MM.1S (cell line): ENCODE measurements around the gene OSBPL2.

Experiments
- DNase-seq: peaks from one replicate; pipeline ENCODE4 v3.0.0-alpha.2; 2015
- H2AFZ ChIP-seq: fragments of 300-600 bp; sonication (generic); 2 replicates; pipeline ENCODE4 v1.6.0; 2016; ENCODE audit warnings: antibody characterized with exemption, low read length
- H3F3A ChIP-seq: fragments of 300-600 bp; sonication (generic); 2 replicates; pipeline ENCODE4 v1.6.1; 2016; ENCODE audit warnings: mild to moderate bottlenecking, antibody characterized with exemption, low read length, moderate library complexity, mixed read lengths; ENCODE audit not compliant: insufficient read depth
- H3K27ac ChIP-seq: fragments of 300-600 bp; sonication (generic); 2 replicates; pipeline ENCODE4 v1.5.1; 2016; ENCODE audit warnings: mild to moderate bottlenecking, low read length
- H3K27me3 ChIP-seq: fragments of 300-600 bp; sonication (generic); replicated peaks from 2 replicates; pipeline ENCODE4 v1.6.0; 2016; ENCODE audit warnings: low read length; ENCODE audit not compliant: insufficient read depth
- H3K36me3 ChIP-seq: fragments of 300-600 bp; sonication (generic); replicated peaks from 2 replicates; pipeline ENCODE4 v1.6.1; 2016; ENCODE audit warnings: mild to moderate bottlenecking, low read length, mixed read lengths; ENCODE audit not compliant: insufficient read depth
- H3K4me1 ChIP-seq: fragments of 300-600 bp; sonication (generic); 2 replicates; pipeline ENCODE4 v1.6.1; 2016; ENCODE audit warnings: low read length, mixed read lengths
- H3K4me2 ChIP-seq: fragments of 300-600 bp; sonication (generic); 2 replicates; pipeline ENCODE4 v1.6.0; 2016; ENCODE audit warnings: low read depth, low read length
- H3K4me3 ChIP-seq: fragments of 300-600 bp; sonication (generic); 2 replicates; pipeline ENCODE4 v1.5.1; 2016; ENCODE audit warnings: low read length, mixed read lengths
- H3K79me2 ChIP-seq: fragments of 300-600 bp; sonication (generic); 2 replicates; pipeline ENCODE4 v1.6.1; 2016; ENCODE audit warnings: mixed run types, low read length, mixed read lengths
- H3K9ac ChIP-seq: fragments of 300-600 bp; sonication (generic); 2 replicates; pipeline ENCODE4 v1.6.1; 2016; ENCODE audit warnings: low read length, mixed read lengths
- H3K9me2 ChIP-seq: fragments of 300-600 bp; sonication (generic); replicated peaks from 2 replicates; pipeline ENCODE4 v1.6.1; 2016; ENCODE audit warnings: mild to moderate bottlenecking, low read length, mixed read lengths; ENCODE audit not compliant: insufficient read depth
- H3K9me3 ChIP-seq: fragments of 300-600 bp; sonication (generic); replicated peaks from 2 replicates; pipeline ENCODE4 v1.6.1; 2016; ENCODE audit warnings: mild to moderate bottlenecking, low read length, mixed read lengths; ENCODE audit not compliant: insufficient read depth
- H4K20me1 ChIP-seq: fragments of 300-600 bp; sonication (generic); 2 replicates; pipeline ENCODE4 v1.6.1; 2016; ENCODE audit warnings: mild to moderate bottlenecking, low read length, moderate library complexity, mixed read lengths; ENCODE audit not compliant: insufficient read depth
- EZH2 ChIP-seq: fragments of 300-600 bp; sonication (generic); optimal IDR thresholded peaks from 2 replicates; pipeline ENCODE3; 2017; ENCODE audit warnings: low read depth, mild to moderate bottlenecking, antibody characterized with exemption, low read length, mixed read lengths
- EZH2phosphoT487 ChIP-seq: fragments of 300-600 bp; sonication (generic); IDR thresholded peaks from 2 replicates; pipeline ENCODE4 v1.6.1; 2018; ENCODE audit warnings: antibody characterized with exemption, low read length
- TF ChIP-seq, protein P1 (sequence below): fragments of 300-600 bp; sonication (generic); IDR thresholded peaks from 2 replicates; pipeline ENCODE4 v1.5.1; 2016; ENCODE audit warnings: antibody characterized with exemption, low read length, mixed read lengths

The OSBPL2 gene

GRCh38 chr20:62282103-62282502, 43.8 kb downstream of the OSBPL2 start:
- TF ChIP-seq, protein P1, sequence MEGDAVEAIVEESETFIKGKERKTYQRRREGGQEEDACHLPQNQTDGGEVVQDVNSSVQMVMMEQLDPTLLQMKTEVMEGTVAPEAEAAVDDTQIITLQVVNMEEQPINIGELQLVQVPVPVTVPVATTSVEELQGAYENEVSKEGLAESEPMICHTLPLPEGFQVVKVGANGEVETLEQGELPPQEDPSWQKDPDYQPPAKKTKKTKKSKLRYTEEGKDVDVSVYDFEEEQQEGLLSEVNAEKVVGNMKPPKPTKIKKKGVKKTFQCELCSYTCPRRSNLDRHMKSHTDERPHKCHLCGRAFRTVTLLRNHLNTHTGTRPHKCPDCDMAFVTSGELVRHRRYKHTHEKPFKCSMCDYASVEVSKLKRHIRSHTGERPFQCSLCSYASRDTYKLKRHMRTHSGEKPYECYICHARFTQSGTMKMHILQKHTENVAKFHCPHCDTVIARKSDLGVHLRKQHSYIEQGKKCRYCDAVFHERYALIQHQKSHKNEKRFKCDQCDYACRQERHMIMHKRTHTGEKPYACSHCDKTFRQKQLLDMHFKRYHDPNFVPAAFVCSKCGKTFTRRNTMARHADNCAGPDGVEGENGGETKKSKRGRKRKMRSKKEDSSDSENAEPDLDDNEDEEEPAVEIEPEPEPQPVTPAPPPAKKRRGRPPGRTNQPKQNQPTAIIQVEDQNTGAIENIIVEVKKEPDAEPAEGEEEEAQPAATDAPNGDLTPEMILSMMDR = no peak
- TF ChIP-seq EZH2phosphoT487 (no peak), EZH2 (no peak)
- Histone ChIP-seq H4K20me1 (no peaks in the 10 kb centered on the region), H3F3A (no peaks in the 10 kb centered on the region), H3K27me3 (no peaks in the 10 kb centered on the region), H3K36me3 (no peaks in the 10 kb centered on the region), H3K4me3 (no peak overlapping the region), H2AFZ (no peak overlapping the region), H3K4me1 (no peaks in the 10 kb centered on the region), H3K9me3 (no peaks in the 10 kb centered on the region), H3K79me2 (no peaks in the 10 kb centered on the region), H3K4me2 (no peak overlapping the region), H3K9me2 (no peaks in the 10 kb centered on the region), H3K9ac (no peak overlapping the region), H3K27ac (no peak overlapping the region)
- no peak for DNase-seq

DNA sequence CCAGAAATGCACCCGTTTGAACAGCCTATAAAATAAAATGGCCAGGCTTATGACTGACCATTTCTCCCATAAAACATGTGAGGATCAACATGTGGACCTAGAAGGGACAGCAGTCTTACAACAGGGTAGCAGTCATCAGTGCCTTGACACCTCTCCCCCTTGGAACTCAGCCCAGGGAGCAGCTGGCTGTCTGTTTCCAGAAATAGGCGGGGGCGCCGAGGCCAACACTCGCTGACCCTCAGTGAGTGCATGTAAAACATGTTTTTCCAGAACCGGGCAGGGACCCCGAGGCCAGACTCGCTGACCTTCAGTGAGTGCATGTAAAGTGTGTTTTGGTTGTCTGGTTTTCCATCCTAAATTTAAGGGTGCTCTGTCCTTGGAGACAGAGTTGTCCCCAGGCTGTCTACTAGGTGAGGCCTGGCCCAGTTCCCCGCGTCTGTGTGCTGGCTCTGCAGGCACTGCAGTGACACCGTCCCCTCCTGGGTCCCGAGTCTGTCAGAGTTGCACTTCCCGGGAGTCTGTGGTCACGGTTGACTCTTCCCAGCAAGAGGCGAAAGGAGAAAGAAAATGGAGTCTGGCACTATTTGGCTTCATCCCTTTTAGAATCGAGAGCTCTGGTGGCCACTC, 44.7 kb downstream of the OSBPL2 start:
- no peaks in the 10 kb centered on the region for H3K9me3 ChIP-seq
- no peak overlapping the region for H3K4me2 ChIP-seq
- no peak overlapping the region for H3K9ac ChIP-seq
- H4K20me1 ChIP-seq = no peaks in the 10 kb centered on the region
- no peaks in the 10 kb centered on the region for H3K4me1 ChIP-seq
- no peaks in the 10 kb centered on the region for H3K27me3 ChIP-seq
- DNase-seq = no peak
- H3F3A ChIP-seq = no peaks in the 10 kb centered on the region
- no peaks in the 10 kb centered on the region for H3K79me2 ChIP-seq
- no peaks in the 10 kb centered on the region for H3K9me2 ChIP-seq
- no peak overlapping the region for H3K27ac ChIP-seq
- H3K4me3 ChIP-seq = no peak overlapping the region
- no peak for TF ChIP-seq EZH2phosphoT487
- TF ChIP-seq, protein P1 = no peak
- TF ChIP-seq EZH2 = no peak
- no peak overlapping the region for H2AFZ ChIP-seq
- H3K36me3 ChIP-seq = no peaks in the 10 kb centered on the region

GRCh38 chr20:62284448-62284847, 46.1 kb downstream of the OSBPL2 start:
- Histone ChIP-seq H3K4me3 (no peak overlapping the region), H3K4me2 (no peak overlapping the region), H3K4me1 (no peaks in the 10 kb centered on the region), H3K36me3 (no peaks in the 10 kb centered on the region), H3K27me3 (no peaks in the 10 kb centered on the region), H3K9me2 (no peaks in the 10 kb centered on the region), H2AFZ (no peak overlapping the region), H3F3A (no peaks in the 10 kb centered on the region), H3K79me2 (no peaks in the 10 kb centered on the region), H3K9me3 (no peaks in the 10 kb centered on the region), H3K27ac (no peak overlapping the region), H3K9ac (no peak overlapping the region), H4K20me1 (no peaks in the 10 kb centered on the region)
- DNase-seq = no peak
- TF ChIP-seq EZH2phosphoT487 (no peak), EZH2 (no peak)
- TF ChIP-seq, protein P1 = no peak
